Motor neuron (in vitro differentiated cells): Measurements from ENCODE around the gene IZUMO1. TPM values are rescaled to one million over a fixed set of nuclear protein-coding genes. Genes with fewer than 3 reads are reported as not detected.
A peak's percentile ranks its signal among the peaks of the same experiment; 100 is the strongest.

Experiments
- ATAC-seq, 8 experiments: fragments of 200-7000 bp; cut with Tn5 transposase; replicated peaks in 6 of 8; 2 replicates each; pipeline ENCODE4 v1.8.0; 2021; ENCODE audit warnings: mild to moderate bottlenecking in 8 of 8, moderate library complexity in 8 of 8
- H3K27ac ChIP-seq, 2 donors: fragments of 250-450 bp; sonication (Bioruptor Pico); 2 replicates each; pipeline ENCODE4 v1.9.0; 2021; ENCODE audit warnings: antibody characterized with exemption in 2 of 2, mild to moderate bottlenecking in 2 of 2, moderate library complexity in 1 of 2
- H3K4me1 ChIP-seq, 2 donors: fragments of 250-450 bp; sonication (Bioruptor Pico); replicated peaks in 1 of 2; 2 replicates each; pipeline ENCODE4 v1.6.1; 2021; ENCODE audit warnings: antibody characterized with exemption in 2 of 2, mild to moderate bottlenecking in 2 of 2, moderate library complexity in 1 of 2
- H3K4me3 ChIP-seq, 5 donors: fragments of 250-450 bp; sonication (Bioruptor Pico); 2 replicates each; pipeline ENCODE4 v1.9.0; 2021; ENCODE audit warnings: antibody characterized with exemption in 5 of 5, mild to moderate bottlenecking in 5 of 5, moderate library complexity in 4 of 5
- WGBS, 10 experiments: fragments of 450-650 bp; shearing (Covaris generic); methylation state at CpG; one replicate each; pipeline ENCODE4 v1.0.0; 2022; 5-methylcytosine and 5-hydroxymethylcytosine counted together
- in situ Hi-C, 9 experiments: fragments of 400-800 bp; cut with MboI; loops; one replicate each; pipeline ENCODE4 v1.15.0; 2021; ENCODE audit warnings: low sequenced_read_pairs in 9 of 9, low pct_unique_long_range_greater_than_20kb in 2 of 9; ENCODE audit not compliant: unreplicated experiment in 9 of 9
- total RNA-seq, 8 experiments: library from RNA; unstranded; fragments of 300-600 nt; gene quantifications; 2 replicates each; pipeline versions ENCODE4 v1.2.3 to v1.2.4, GENCODE V29; 2022

The IZUMO1 gene
- total RNA-seq, 8 experiments from 2014 or later: 0.14 to 0.76 (median 0.49) TPM; not detected in 1

GRCh38 chr19:48755787-48756186, 9.1 kb upstream of the IZUMO1 start:
- in situ Hi-C loops: no loop called here
- H3K27ac ChIP-seq: no peak overlapping the region
- H3K4me1 ChIP-seq: peaks cover 4 to 6% of the 10 kb centered on the region in 2 donors
- no peak overlapping the region for H3K4me3 ChIP-seq
- ATAC-seq: no peak
- 80 to 100% methylated on average over 1 of the region's 5 CpGs; no CpG with 5 or more reads in 8 of the 10 experiments for WGBS, 10 experiments

GRCh38 chr19:48755084-48755641, 8.5 kb upstream of the IZUMO1 start, which contains the start of gene FGF21:
Gene FGF21, plus strand, starts transcription at chr19:48755524. Its CDS starts 713 bp downstream, at chr19:48756237.
- H3K4me1 ChIP-seq: peaks cover 4 to 6% of the 10 kb centered on the region in 2 donors
- in situ Hi-C loops: no loop called here
- no peak within 1 kb of the TSS for H3K4me3 ChIP-seq
- no peak within 1 kb of the TSS for H3K27ac ChIP-seq
- WGBS, 10 experiments: 67 to 86% methylated on average over 3 of the region's 4 CpGs; no CpG with 5 or more reads in 8 of the 10 experiments
- ATAC-seq: peak in 2 of 8 experiments; percentile 3 to 31

- Histone ChIP-seq H3K4me3 (peak within 1 kb of the TSS; percentile 19 to 31 (median 25)), H3K4me1 (peaks cover 4 to 6% of the 10 kb centered on the region in 2 donors), H3K27ac (no peak within 1 kb of the TSS)
- in situ Hi-C loops: no loop called here
- peak; percentile 76 to 98 (median 86) for ATAC-seq
- 3 to 10% (median 9%) methylated on average over 5 to 14 of the region's 73 CpGs; no CpG with 5 or more reads in 6 of the 10 experiments for WGBS, 10 experiments
Measured at GRCh38 chr19:48752496-48753365, 6.0 kb upstream of the IZUMO1 start, which contains the start of gene FUT1. Gene FUT1, minus strand, starts transcription at chr19:48752641. Its CDS starts 1,360 bp downstream, at chr19:48751281.

GRCh38 chr19:48751845-48752495, 5.3 kb upstream of the IZUMO1 start:
- peak in 1 of 8 experiments; percentile 10 for ATAC-seq
- Histone ChIP-seq H3K27ac (no peak overlapping the region), H3K4me1 (peaks cover 4 to 6% of the 10 kb centered on the region in 2 donors), H3K4me3 (peak overlapping the region in 4 of 5 donors; percentile 25 to 31 (median 27))
- WGBS, 10 experiments: 0 to 60% (median 50%) methylated on average over 1 to 18 of the region's 20 CpGs; no CpG with 5 or more reads in 3 of the 10 experiments
- in situ Hi-C loops: no loop called here

- ATAC-seq: no peak
- Histone ChIP-seq H3K4me3 (no peak overlapping the region), H3K27ac (no peak overlapping the region), H3K4me1 (peaks cover 4 to 6% of the 10 kb centered on the region in 2 donors)
- 70 to 96% (median 86%) methylated on average over 1 to 20 of the region's 29 CpGs; no CpG with 5 or more reads in 3 of the 10 experiments for WGBS, 10 experiments
- in situ Hi-C loops: no loop called here
Measured at GRCh38 chr19:48750771-48751504, 4.2 kb upstream of the IZUMO1 start.

GRCh38 chr19:48750351-48750750, 3.6 kb upstream of the IZUMO1 start:
- 40 to 100% (median 88%) methylated on average over 1 to 18 of the region's 31 CpGs; no CpG with 5 or more reads in 6 of the 10 experiments for WGBS, 10 experiments
- peaks cover 4 to 6% of the 10 kb centered on the region in 2 donors for H3K4me1 ChIP-seq
- in situ Hi-C loops: no loop called here
- H3K27ac ChIP-seq: no peak overlapping the region
- H3K4me3 ChIP-seq: no peak overlapping the region
- ATAC-seq: no peak

GRCh38 chr19:48749571-48750198, 3.0 kb upstream of the IZUMO1 start:
- Histone ChIP-seq H3K4me1 (peaks cover 4 to 6% of the 10 kb centered on the region in 2 donors), H3K27ac (no peak overlapping the region), H3K4me3 (no peak overlapping the region)
- ATAC-seq: no peak
- WGBS, 10 experiments: 33 to 100% (median 56%) methylated on average over 1 to 4 of the region's 4 CpGs; no CpG with 5 or more reads in 3 of the 10 experiments
- in situ Hi-C loops: no loop called here

- Histone ChIP-seq H3K4me1 (peaks cover 0 to 7% of the 10 kb centered on the region in 2 donors), H3K4me3 (no peak overlapping the region), H3K27ac (no peak overlapping the region)
- ATAC-seq: no peak
- in situ Hi-C loops: no loop called here
- 47 to 100% (median 91%) methylated on average over 1 to 5 of the region's 8 CpGs; no CpG with 5 or more reads in 2 of the 10 experiments for WGBS, 10 experiments
Measured at GRCh38 chr19:48746110-48746509, 599 bp downstream of the IZUMO1 start.

GRCh38 chr19:48745208-48745995, 1.3 kb downstream of the IZUMO1 start:
- peaks cover 3 to 8% of the 10 kb centered on the region in 2 donors for H3K4me1 ChIP-seq
- in situ Hi-C loops: no loop called here
- ATAC-seq: peak in 5 of 8 experiments; percentile 14 to 72 (median 27)
- WGBS, 10 experiments: 5 to 92% (median 43%) methylated on average over 2 to 20 of the region's 33 CpGs; no CpG with 5 or more reads in 2 of the 10 experiments
- H3K27ac ChIP-seq: no peak overlapping the region
- no peak overlapping the region for H3K4me3 ChIP-seq

- 59 to 100% (median 87%) methylated on average over 1 to 9 of the region's 11 CpGs; no CpG with 5 or more reads in 3 of the 10 experiments for WGBS, 10 experiments
- Histone ChIP-seq H3K4me3 (no peak overlapping the region), H3K4me1 (peaks cover 10 to 13% of the 10 kb centered on the region in 2 donors), H3K27ac (no peak overlapping the region)
- in situ Hi-C loops: no loop called here
- no peak for ATAC-seq
Measured at GRCh38 chr19:48742096-48742495, 4.6 kb downstream of the IZUMO1 start.
